PC-3 (cell line): Measurements from ENCODE around the gene ZNF778.

ENCODE experiments used
- CTCF ChIP-seq: fragments of 300-600 bp; sonication (generic); conservative IDR thresholded peaks from 2 replicates; pipeline ENCODE4 v1.5.1; 2017; ENCODE audit warnings: antibody characterized with exemption, low read depth, mild to moderate bottlenecking, low read length
- EZH2 ChIP-seq: fragments of 300-600 bp; sonication (generic); IDR thresholded peaks from one replicate; pipeline ENCODE4 v1.6.1; 2017; ENCODE audit warnings: antibody characterized with exemption, mild to moderate bottlenecking, low read length; ENCODE audit not compliant: unreplicated experiment

GRCh38 chr16:89184677-89184932, 32.9 kb upstream of the ZNF778 start:
- TF ChIP-seq EZH2 (no peak), CTCF (no peak)
